HG02981 (cell line): ENCODE results near the gene DIP2C.
"Not testable (repeated sequence)": the region's sequence is repeated elsewhere in the genome, so short reads cannot be mapped to it uniquely, and the experiment has no call there.

ENCODE experiments used
- ATAC-seq: cut with Tn5 transposase; IDR thresholded peaks from one replicate; pipeline ENCODE4 v1.9.1; 2021; ENCODE audit warnings: mild to moderate bottlenecking, moderate library complexity; ENCODE audit not compliant: unreplicated experiment

Gene DIP2C

GRCh38 chr10:641149-642010 is 48.1 kb downstream of the DIP2C start:
- no peak for ATAC-seq

- no peak for ATAC-seq
Measured at GRCh38 chr10:640673-641045, 48.8 kb downstream of the DIP2C start.

DNA sequence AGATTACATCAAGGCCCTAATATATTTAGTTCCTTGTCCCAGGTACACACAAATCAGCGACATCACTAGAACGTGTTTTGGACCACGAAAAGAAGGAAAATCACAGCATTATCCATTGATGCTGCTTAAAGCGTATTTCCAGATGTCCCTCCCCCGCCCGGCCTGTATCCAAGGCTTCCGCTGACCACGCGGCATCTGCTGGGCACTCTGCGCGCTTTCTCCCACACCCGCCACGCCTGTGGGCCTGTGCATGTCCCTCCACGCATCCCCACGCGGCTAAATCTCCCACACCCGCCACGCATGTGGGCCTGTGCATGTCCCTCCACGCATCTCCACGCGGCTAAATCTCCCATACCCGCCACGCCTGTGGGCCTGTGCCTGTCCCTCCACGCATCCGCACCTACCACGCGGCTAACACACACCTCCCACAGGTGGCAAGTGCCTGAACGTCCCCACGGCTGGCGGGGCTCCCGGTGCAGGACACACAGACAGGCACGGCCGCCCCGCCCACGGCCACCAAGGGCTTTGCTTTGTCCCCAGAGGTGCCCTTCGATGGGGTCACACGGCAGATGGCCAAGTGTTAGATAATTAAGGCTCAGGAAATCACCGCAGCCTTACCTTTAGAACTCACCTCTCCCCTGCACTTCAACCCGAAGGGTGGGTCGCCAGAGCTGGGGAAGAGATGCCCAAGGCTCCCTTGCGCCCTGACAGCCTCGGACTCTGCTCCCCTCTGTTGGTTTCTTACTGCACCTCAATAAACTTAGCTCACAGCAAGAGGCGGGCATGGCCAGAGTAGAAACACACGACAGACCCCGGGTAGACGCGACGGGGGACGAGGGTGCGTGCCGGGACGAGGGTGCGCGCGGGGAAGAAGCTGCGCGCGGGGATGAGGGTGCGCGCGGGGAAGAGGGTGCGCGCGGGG is 49.5 kb downstream of the DIP2C start:
- no peak for ATAC-seq

DNA sequence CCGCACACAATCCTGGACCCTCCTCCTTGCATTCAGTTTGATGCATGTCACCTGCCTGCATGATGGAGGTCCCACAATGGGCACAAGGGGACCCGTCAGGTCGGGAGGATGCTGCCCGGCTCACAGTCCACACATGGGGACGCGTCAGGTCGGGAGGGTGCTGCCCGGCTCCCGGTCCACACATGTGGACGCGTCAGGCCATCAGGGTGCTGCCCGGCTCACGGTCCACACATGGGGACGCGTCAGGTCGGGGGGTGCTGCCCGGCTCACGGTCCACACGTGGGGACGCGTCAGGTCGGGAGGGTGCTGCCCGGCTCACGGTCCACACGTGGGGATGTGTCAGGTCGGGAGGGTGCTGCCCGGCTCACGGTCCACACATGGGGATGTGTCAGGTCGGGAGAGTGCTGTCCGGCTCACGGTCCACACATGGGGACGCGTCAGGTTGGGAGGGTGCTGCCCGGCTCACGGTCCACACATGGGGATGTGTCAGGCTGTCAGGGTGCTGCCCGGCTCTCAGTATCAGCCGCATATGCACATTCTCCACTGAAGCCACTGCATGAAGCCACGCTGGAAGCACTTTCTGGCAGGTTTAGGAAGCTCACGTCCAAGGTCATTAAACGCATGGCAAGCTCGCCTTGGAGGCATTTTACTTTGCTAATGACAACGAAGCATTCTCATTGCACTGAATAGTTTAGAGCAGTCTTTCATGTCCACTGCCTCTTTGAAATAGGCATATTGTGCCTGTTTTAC is 50.3 kb downstream of the DIP2C start:
- ATAC-seq: no peak

DNA sequence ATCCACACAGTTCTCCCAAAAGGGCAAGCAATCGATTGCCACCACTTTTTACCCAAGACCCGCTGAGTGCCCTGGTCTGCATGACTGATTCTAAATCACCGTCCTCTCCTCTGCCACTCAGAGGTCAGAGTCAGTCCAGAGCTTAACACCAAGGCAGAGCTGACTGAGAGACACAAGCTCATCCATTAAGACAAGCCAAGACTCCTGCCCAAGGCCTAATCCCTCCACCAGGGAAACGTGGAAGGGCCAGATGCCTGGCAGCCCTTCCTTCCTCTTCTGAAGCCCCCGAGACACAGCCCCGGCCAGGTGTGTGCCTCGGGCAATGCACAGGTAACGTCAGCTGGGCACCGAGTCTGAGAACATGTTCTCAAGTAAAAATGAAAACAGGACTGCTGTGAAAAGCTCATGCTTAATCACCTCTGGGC is 51.7 kb downstream of the DIP2C start:
- no peak for ATAC-seq

DNA sequence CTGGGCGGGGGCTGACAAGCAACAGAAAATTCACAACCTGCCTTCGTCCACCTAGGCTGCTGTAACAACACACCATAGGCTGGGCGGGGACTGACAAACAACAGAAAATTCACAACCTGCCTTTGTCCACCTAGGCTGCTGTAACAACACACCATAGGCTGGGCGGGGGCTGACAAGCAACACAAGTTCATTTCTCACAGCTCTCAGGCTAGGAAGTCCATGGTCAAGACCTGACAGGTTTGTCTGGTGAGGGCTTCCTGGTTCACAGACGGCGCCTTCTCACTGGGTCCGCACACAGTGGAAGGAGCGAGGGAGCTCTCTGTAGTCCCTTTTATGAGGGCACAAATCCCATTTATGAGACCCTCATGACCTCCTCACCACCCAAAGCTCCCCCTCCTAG is 52.2 kb downstream of the DIP2C start:
- ATAC-seq: no peak

- ATAC-seq: no peak
Measured at GRCh38 chr10:636769-637168, 52.7 kb downstream of the DIP2C start.

DNA sequence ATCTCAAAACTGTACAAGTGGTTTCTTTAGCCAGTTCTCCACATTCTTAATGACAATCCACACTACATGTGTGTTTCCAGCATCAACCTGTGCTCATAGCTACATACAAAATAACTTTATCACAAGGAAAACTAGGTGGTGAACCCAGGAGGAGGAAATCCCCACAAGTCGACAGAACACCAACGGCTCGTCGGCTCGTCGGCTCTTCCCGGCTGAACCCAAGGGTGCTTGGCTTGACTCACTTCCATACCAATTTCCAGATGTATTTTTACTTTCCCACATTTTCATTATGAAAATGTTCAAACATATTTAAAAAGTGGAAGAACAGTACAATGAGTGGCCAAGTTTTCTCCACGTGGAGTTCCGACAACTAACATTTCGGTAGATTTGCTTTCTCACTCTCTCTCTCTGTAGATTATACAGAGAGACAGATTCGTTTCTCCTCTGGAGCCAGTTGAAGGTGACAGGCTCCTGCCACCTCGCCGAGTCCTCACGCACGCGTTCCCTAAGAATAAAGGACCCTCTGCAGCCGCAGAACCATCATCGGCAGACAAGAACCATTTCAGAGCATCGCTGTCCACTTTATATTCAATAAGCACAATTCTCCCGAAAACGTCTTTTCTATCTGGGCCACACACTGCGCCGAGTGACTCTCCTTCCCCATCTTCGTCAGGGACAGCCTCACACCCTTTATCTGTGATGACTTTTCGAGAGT is 53.3 kb downstream of the DIP2C start:
- ATAC-seq: no peak

DNA sequence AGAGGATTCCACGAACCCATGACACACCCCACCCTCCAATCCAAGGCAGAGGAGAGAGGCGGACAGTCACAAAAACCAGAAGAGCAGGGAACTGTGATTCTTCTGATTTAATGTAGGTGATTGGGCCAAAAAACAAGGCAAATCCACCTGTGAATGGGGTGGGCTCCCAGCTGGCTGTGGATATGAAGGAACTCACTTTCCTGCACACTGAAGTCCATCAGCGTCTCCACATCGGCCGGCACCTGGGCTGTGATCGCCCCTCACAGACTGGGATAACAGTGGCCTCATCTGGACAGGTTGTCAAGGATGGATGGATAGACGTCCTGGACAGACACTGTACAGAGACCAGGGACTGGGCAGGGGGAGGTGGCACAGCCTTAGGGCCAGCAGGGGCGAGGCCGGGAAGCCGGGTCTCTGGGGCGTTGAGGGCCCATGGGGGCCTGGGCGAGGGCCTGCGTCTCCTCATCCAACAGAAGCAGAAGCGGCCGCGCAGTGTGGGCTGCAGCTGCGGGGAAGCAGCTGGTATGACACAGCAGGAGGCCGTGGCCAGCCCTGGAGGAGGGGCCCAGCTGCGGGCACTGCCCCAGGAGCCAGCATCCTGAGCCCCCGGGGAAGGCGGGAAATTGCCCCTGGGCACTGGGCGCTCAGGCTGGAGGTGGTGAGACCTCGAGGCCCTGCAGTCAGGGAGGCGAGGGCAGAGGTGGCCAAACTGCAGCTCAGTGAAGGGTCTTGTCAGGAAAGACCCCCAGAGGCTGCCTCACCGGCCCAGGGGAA is 54.2 kb downstream of the DIP2C start:
- ATAC-seq: no peak

GRCh38 chr10:634256-634655 is 55.2 kb downstream of the DIP2C start:
- ATAC-seq: no peak

DNA sequence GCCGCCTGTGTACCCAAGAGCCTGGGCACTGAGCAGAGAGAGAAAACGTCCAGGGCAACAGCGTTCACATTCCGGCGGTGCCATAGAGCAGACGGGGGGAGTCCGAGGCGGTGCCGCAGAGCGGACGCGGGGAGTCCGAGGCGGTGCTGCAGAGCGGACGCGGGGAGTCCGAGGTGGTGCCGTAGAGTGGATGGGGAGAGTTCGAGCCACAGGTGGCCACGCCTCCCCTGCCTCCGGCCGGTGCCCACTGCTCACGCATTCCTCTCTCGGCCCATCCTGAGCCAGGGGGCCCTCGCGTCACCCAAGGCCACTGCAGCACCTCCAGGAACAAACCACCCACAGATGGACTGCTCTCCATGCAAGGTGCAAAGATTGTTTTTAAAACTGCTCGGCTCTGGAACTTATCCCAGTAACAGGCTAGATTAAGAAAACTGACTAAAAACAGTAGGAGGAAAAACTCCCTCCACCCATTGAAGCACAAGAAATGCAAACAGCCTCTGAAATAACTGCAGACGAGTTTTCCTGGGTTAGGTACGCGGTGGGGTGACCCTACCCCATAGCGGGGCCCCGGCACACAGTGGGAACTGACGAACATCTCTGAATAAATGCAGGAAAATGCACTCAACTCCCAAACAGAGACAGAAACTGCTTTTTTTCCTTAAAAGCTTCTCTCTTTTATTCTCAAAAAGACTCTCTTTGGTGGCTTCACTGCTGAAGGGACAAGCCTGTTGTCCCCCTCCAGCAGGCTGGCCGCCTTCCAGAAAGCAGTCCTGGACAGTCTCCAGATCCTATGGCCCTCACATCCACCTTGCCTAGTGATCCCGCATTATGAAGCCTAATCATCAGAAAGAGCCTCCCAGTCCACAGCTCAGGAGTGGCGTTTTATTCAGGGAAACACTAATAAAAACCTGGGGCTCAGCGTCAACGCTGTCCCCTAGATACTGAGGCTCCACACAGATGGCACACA is 55.9 kb downstream of the DIP2C start:
- no peak for ATAC-seq

DNA sequence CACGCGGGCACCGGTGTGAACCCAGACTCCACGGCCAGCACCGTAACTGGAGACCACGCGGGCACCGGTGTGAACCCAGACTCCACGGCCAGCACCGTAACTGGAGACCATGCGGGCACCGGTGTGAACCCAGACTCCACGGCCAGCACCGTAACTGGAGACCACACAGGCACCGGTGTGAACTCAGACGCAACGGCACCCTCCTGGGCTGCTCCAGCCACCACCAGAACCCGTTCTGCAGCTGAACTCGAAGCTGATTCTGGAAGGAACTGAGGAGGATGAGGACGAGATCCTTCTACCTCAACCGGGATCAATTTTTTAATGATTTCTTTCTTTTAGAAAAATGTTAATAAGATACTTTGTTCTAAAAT is 56.7 kb downstream of the DIP2C start:
- not testable (repeated sequence) for ATAC-seq

GRCh38 chr10:632155-632806 is 57.2 kb downstream of the DIP2C start:
- not testable (repeated sequence) for ATAC-seq

- no peak for ATAC-seq
Measured at GRCh38 chr10:631266-631665, 58.2 kb downstream of the DIP2C start.

DNA sequence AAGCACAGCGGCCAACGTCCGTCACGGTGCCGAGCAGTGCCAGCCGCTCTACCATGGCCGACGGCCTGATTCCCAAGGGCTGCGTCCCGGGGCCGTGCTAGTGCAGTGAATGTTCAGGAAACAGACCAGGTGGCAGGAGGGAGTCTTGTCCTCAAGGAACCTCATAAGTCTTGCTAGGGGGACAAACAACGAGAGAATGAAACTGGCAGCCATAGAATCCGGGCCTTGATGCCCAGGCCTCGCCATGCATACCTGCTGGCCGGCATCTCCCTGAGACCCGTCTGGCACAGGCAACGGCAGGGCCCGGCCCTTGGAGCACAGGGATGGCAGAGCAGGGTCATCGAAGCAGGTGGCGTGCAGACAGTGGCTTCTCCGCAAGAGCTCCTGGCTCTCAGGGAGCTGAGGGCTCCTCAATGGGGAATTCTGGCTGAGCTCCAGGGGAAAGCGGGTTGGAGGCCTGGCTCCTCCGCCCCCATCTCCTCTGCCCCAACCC is 58.8 kb downstream of the DIP2C start:
- no peak for ATAC-seq

DNA sequence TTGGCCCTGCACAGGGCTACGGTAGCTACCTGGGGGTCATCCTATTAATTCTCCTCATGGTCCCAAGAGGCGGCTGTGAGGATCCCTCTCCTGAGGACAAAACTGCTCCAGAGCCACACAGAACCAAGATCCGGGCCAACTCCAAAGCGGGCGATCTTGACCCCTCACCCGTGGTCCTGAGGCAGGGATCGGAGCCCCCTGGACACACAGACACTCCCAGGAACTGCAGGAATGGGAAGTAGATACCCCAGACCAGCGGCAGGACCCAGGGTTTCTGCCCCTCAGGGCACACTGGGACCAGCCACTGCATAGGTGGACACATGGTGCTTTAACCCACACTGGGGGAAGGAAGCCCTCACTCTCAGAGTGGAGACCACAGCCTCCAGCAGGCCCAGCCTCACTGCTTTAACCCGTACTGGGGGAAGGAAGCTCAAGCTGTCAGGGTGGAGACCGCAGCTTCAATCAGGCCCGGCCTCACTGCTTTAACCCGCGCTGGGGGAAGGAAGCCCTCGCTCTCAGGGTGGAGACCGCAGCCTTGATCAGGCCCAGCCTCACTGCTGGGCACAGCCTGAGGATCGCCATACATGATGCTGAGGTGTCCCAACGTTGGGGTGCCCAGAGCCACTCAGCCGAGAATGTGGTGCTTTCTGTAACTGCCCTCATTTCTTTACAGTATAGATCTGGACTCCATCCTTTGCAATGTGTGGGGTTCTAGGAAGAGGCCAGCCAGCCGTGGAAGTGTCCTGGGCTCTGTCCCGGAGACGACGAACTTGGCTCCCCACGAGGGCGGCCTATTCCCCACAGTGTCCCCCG is 60.1 kb downstream of the DIP2C start:
- ATAC-seq: no peak

GRCh38 chr10:628386-629045 is 61.0 kb downstream of the DIP2C start:
- no peak for ATAC-seq
